NCI-H1105 treated with DMSO at 0.1 percent for 48 hours (cell line): ENCODE results near the gene TOE1.
"Not testable (repeated sequence)": the region's sequence is repeated elsewhere in the genome, so short reads cannot be mapped to it uniquely, and the experiment has no call there.

Source experiments
- DNase-seq: peaks from one replicate; lab custom pipeline; 2025; lab: John Stamatoyannopoulos, UW

TOE1 gene

GRCh38 chr1:45339789-45340558, at the start of gene TOE1, which contains the start of gene MUTYH:
TSS of gene TOE1 (plus strand) at chr1:45340170. CDS start at chr1:45340253, 83 bp downstream.
TSS of gene MUTYH (minus strand) at chr1:45340440. CDS start at chr1:45334505, 5,935 bp downstream.
- DNase-seq, result peak; percentile 94

GRCh38 chr1:45291002-45291401, 49.0 kb upstream of the TOE1 start:
- DNase-seq, result not testable (repeated sequence)

- DNase-seq, result no peak
Measured at GRCh38 chr1:45291716-45292115, 48.3 kb upstream of the TOE1 start.

- no peak for DNase-seq
Measured at GRCh38 chr1:45297666-45298356, 42.2 kb upstream of the TOE1 start.

- no peak for DNase-seq
Measured at GRCh38 chr1:45299296-45299695, 40.7 kb upstream of the TOE1 start.

GRCh38 chr1:45299981-45300668, 39.8 kb upstream of the TOE1 start:
- peak; percentile 85 for DNase-seq

- DNase-seq, result no peak
Measured at GRCh38 chr1:45300669-45300997, 39.3 kb upstream of the TOE1 start.

- no peak for DNase-seq
Measured at GRCh38 chr1:45302505-45303150, 37.3 kb upstream of the TOE1 start.

GRCh38 chr1:45303520-45304310, 36.3 kb upstream of the TOE1 start:
- peak; percentile 94 for DNase-seq

- peak; percentile 60 for DNase-seq
Measured at GRCh38 chr1:45304311-45305081, 35.5 kb upstream of the TOE1 start.

GRCh38 chr1:45305231-45305630, 34.7 kb upstream of the TOE1 start:
- no peak for DNase-seq

- DNase-seq, result no peak
Measured at GRCh38 chr1:45306319-45306718, 33.7 kb upstream of the TOE1 start.

- no peak for DNase-seq
Measured at GRCh38 chr1:45306905-45307304, 33.1 kb upstream of the TOE1 start.

- DNase-seq, result no peak
Measured at GRCh38 chr1:45314266-45314665, 25.7 kb upstream of the TOE1 start.

- no peak for DNase-seq
Measured at GRCh38 chr1:45317166-45317565, 22.8 kb upstream of the TOE1 start.

- DNase-seq, result no peak
Measured at GRCh38 chr1:45319761-45320160, 20.2 kb upstream of the TOE1 start.

GRCh38 chr1:45321444-45321843, 18.5 kb upstream of the TOE1 start:
- DNase-seq, result no peak

GRCh38 chr1:45322486-45323040, 17.4 kb upstream of the TOE1 start:
- no peak for DNase-seq

GRCh38 chr1:45325851-45326506, 14.0 kb upstream of the TOE1 start:
- DNase-seq, result peak; percentile 16
